Neural cell (in vitro differentiated cells): ENCODE measurements around the gene PCDH10.

ENCODE experiments used
- CTCF ChIP-seq: fragments of 450-650 bp; IDR thresholded peaks from 2 replicates; pipeline ENCODE4 v1.5.1; 2014; ENCODE audit warnings: antibody characterized with exemption, mild to moderate bottlenecking, moderate library complexity; ENCODE audit not compliant: poor library complexity, severe bottlenecking
- EP300 ChIP-seq: fragments of 450-650 bp; conservative IDR thresholded peaks from 2 replicates; pipeline ENCODE4 v1.6.1; 2014; ENCODE audit warnings: antibody characterized with exemption, mild to moderate bottlenecking, moderate library complexity; ENCODE audit not compliant: poor library complexity, severe bottlenecking
- EZH2 ChIP-seq: fragments of 200-600, 300-800 bp; shearing (Covaris generic), sonication (generic); IDR thresholded peaks from 2 replicates; pipeline ENCODE4 v1.6.1; 2014; ENCODE audit warnings: antibody characterized with exemption, low read length, borderline replicate concordance, mild to moderate bottlenecking; ENCODE audit not compliant: insufficient read depth, poor library complexity, severe bottlenecking
- MXI1 ChIP-seq: fragments of 450-650 bp; conservative IDR thresholded peaks from 2 replicates; pipeline ENCODE4 v1.6.1; 2014; ENCODE audit warnings: antibody characterized with exemption, mild to moderate bottlenecking; ENCODE audit not compliant: poor library complexity, severe bottlenecking
- POLR2AphosphoS5 ChIP-seq: IDR thresholded peaks from 2 replicates; pipeline ENCODE4 v1.6.1; 2012
- TAF1 ChIP-seq: IDR thresholded peaks from 2 replicates; pipeline ENCODE4 v1.6.1; 2012; ENCODE audit warnings: low read depth
- TF ChIP-seq, protein P1 (sequence below): IDR thresholded peaks from 2 replicates; pipeline ENCODE4 v1.6.1; 2012; ENCODE audit warnings: borderline replicate concordance

DNA sequence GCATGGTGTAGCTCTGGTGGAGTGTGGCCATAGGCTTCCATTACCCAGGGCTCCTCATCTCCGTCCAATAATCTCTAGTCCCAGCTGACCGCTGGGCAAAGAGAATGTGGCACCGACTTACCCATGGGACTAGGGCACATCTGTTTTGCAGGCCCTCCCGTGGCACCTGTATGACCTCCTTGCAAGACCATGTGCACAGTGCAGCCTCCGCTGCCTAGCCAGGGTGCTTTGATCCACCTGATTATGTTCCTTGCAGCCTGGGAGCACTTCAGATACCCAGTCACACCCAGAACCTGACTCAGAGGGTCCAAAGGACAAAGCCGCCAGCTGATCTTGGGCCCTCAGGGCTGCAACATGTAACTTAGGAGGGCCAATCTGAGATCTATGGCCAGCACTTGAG, 84.8 kb downstream of the PCDH10 start:
- TF ChIP-seq CTCF: no peak
- TF ChIP-seq EZH2: no peak
- no peak for TF ChIP-seq POLR2AphosphoS5
- no peak for TF ChIP-seq EP300
- TF ChIP-seq MXI1: no peak
- TF ChIP-seq, protein P1, sequence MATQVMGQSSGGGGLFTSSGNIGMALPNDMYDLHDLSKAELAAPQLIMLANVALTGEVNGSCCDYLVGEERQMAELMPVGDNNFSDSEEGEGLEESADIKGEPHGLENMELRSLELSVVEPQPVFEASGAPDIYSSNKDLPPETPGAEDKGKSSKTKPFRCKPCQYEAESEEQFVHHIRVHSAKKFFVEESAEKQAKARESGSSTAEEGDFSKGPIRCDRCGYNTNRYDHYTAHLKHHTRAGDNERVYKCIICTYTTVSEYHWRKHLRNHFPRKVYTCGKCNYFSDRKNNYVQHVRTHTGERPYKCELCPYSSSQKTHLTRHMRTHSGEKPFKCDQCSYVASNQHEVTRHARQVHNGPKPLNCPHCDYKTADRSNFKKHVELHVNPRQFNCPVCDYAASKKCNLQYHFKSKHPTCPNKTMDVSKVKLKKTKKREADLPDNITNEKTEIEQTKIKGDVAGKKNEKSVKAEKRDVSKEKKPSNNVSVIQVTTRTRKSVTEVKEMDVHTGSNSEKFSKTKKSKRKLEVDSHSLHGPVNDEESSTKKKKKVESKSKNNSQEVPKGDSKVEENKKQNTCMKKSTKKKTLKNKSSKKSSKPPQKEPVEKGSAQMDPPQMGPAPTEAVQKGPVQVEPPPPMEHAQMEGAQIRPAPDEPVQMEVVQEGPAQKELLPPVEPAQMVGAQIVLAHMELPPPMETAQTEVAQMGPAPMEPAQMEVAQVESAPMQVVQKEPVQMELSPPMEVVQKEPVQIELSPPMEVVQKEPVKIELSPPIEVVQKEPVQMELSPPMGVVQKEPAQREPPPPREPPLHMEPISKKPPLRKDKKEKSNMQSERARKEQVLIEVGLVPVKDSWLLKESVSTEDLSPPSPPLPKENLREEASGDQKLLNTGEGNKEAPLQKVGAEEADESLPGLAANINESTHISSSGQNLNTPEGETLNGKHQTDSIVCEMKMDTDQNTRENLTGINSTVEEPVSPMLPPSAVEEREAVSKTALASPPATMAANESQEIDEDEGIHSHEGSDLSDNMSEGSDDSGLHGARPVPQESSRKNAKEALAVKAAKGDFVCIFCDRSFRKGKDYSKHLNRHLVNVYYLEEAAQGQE: no peak
- no peak for TF ChIP-seq TAF1
